ENCODE results near the gene SRMS. TPM values are rescaled to one million over a fixed set of nuclear protein-coding genes. Genes with fewer than 3 reads are reported as not detected.
A peak's percentile ranks its signal among the peaks of the same experiment; 100 is the strongest.

The SRMS gene
- polyA plus RNA-seq, 6 donors from 2014 or later, result not detected

GRCh38 chr20:63551068-63551467 lies 3.5 kb upstream of the SRMS start:
- ATAC-seq (ENCODE audit: low read depth in 2 of 2) (no peak), DNase-seq (no peak)
- H3K27ac Mint-ChIP-seq, result peak overlapping the region in 3 of 6 donors; percentile 66 to 97 (median 90)
- H3K27me3 Mint-ChIP-seq, result peaks cover 0 to 6% (median 0%) of the 10 kb centered on the region in 3 donors
- H3K36me3 Mint-ChIP-seq, result no peaks in the 10 kb centered on the region
- H3K4me1 Mint-ChIP-seq, result peaks cover 33 to 62% (median 53%) of the 10 kb centered on the region in 3 donors
- H3K4me3 Mint-ChIP-seq, result peak overlapping the region in 1 of 8 donors; percentile 34
- H3K9me3 Mint-ChIP-seq, result no peaks in the 10 kb centered on the region

- Mint-ChIP-seq H3K27ac (peak overlapping the region in 4 of 6 donors; percentile 20 to 79 (median 56)), H3K4me3 (peak overlapping the region in 3 of 8 donors; percentile 39 to 84 (median 50)), H3K4me1 (peaks cover 42 to 68% (median 66%) of the 10 kb centered on the region in 3 donors), H3K9me3 (no peaks in the 10 kb centered on the region), H3K36me3 (no peaks in the 10 kb centered on the region), H3K27me3 (peaks cover 0 to 6% (median 0%) of the 10 kb centered on the region in 3 donors)
- ATAC-seq (ENCODE audit: low read depth in 2 of 2) (no peak), DNase-seq (no peak)
These were observed 2.2 kb upstream of the SRMS start for GRCh38 chr20:63549679-63550282.

- H3K36me3 Mint-ChIP-seq, result no peaks in the 10 kb centered on the region
- DNase-seq (no peak), ATAC-seq (ENCODE audit: low read depth in 2 of 2) (no peak)
- H3K4me1 Mint-ChIP-seq, result peaks cover 46 to 63% (median 61%) of the 10 kb centered on the region in 3 donors
- peak overlapping the region in 2 of 6 donors; percentile 51 to 79 for H3K27ac Mint-ChIP-seq
- H3K9me3 Mint-ChIP-seq, result no peaks in the 10 kb centered on the region
- peaks cover 0 to 6% (median 0%) of the 10 kb centered on the region in 3 donors for H3K27me3 Mint-ChIP-seq
- H3K4me3 Mint-ChIP-seq, result peak overlapping the region in 2 of 8 donors; percentile 39 to 42
These were observed 1.5 kb upstream of the SRMS start for GRCh38 chr20:63549019-63549418.

- H3K27me3 Mint-ChIP-seq, result peaks cover 0 to 6% (median 0%) of the 10 kb centered on the region in 3 donors
- ATAC-seq (ENCODE audit: low read depth in 2 of 2) (no peak), DNase-seq (no peak)
- peak overlapping the region in 2 of 6 donors; percentile 47 to 72 for H3K27ac Mint-ChIP-seq
- no peaks in the 10 kb centered on the region for H3K9me3 Mint-ChIP-seq
- H3K4me1 Mint-ChIP-seq, result peaks cover 50 to 66% (median 63%) of the 10 kb centered on the region in 3 donors
- peak overlapping the region in 1 of 8 donors; percentile 24 for H3K4me3 Mint-ChIP-seq
- H3K36me3 Mint-ChIP-seq, result no peaks in the 10 kb centered on the region
These were observed 993 bp upstream of the SRMS start for GRCh38 chr20:63548542-63548941.

GRCh38 chr20:63546956-63547724 lies 409 bp downstream of the SRMS start:
- H3K36me3 Mint-ChIP-seq, result no peaks in the 10 kb centered on the region
- H3K4me3 Mint-ChIP-seq, result peak overlapping the region in 1 of 8 donors; percentile 34
- ATAC-seq (ENCODE audit: low read depth in 2 of 2) (no peak), DNase-seq (no peak)
- H3K9me3 Mint-ChIP-seq, result no peaks in the 10 kb centered on the region
- H3K27ac Mint-ChIP-seq, result no peak overlapping the region
- H3K4me1 Mint-ChIP-seq, result peaks cover 45 to 62% (median 54%) of the 10 kb centered on the region in 3 donors
- peaks cover 0 to 6% (median 0%) of the 10 kb centered on the region in 3 donors for H3K27me3 Mint-ChIP-seq

GRCh38 chr20:63546256-63546955 lies 1.1 kb downstream of the SRMS start:
- Mint-ChIP-seq H3K36me3 (no peaks in the 10 kb centered on the region), H3K27ac (no peak overlapping the region), H3K9me3 (no peaks in the 10 kb centered on the region), H3K4me1 (peaks cover 44 to 58% (median 48%) of the 10 kb centered on the region in 3 donors), H3K27me3 (peaks cover 0 to 6% (median 0%) of the 10 kb centered on the region in 3 donors), H3K4me3 (no peak overlapping the region)
- no peak for DNase-seq
- no peak for ATAC-seq (ENCODE audit: low read depth in 2 of 2)

- peak; percentile 23 to 35 for ATAC-seq (ENCODE audit: low read depth in 2 of 2)
- H3K27me3 Mint-ChIP-seq, result peaks cover 0 to 6% (median 0%) of the 10 kb centered on the region in 3 donors
These were observed 1.7 kb downstream of the SRMS start for GRCh38 chr20:63545814-63546213.

GRCh38 chr20:63544958-63545516 lies 2.5 kb downstream of the SRMS start:
- Mint-ChIP-seq H3K4me3 (peak overlapping the region in 2 of 8 donors; percentile 3 to 6), H3K4me1 (peaks cover 36 to 54% (median 36%) of the 10 kb centered on the region in 3 donors)

More at GRCh38 chr20:63545814-63546213, 1.7 kb downstream of the SRMS start:
- Mint-ChIP-seq H3K4me1 (peaks cover 39 to 58% (median 43%) of the 10 kb centered on the region in 3 donors), H3K27ac (peak overlapping the region in 1 of 6 donors; percentile 53), H3K9me3 (no peaks in the 10 kb centered on the region), H3K4me3 (peak overlapping the region in 1 of 8 donors; percentile 3), H3K36me3 (no peaks in the 10 kb centered on the region)
- DNase-seq, result no peak

GRCh38 chr20:63544241-63544957 lies 3.1 kb downstream of the SRMS start:
- Mint-ChIP-seq H3K36me3 (no peaks in the 10 kb centered on the region), H3K27me3 (no peaks in the 10 kb centered on the region), H3K9me3 (no peaks in the 10 kb centered on the region), H3K4me1 (peaks cover 30 to 48% (median 31%) of the 10 kb centered on the region in 3 donors), H3K27ac (no peak overlapping the region), H3K4me3 (no peak overlapping the region)
- ATAC-seq (ENCODE audit: low read depth in 2 of 2) (no peak), DNase-seq (no peak)

More at GRCh38 chr20:63544958-63545516, 2.5 kb downstream of the SRMS start:
- Mint-ChIP-seq H3K9me3 (no peaks in the 10 kb centered on the region), H3K27ac (peak overlapping the region in 2 of 6 donors; percentile 53 to 81), H3K36me3 (no peaks in the 10 kb centered on the region), H3K27me3 (peaks cover 0 to 2% (median 0%) of the 10 kb centered on the region in 3 donors)
- DNase-seq (no peak), ATAC-seq (ENCODE audit: low read depth in 2 of 2) (no peak)

- ATAC-seq (ENCODE audit: low read depth in 2 of 2) (no peak), DNase-seq (no peak)
- Mint-ChIP-seq H3K4me3 (peak overlapping the region in 1 of 8 donors; percentile 62), H3K9me3 (no peaks in the 10 kb centered on the region), H3K27ac (peak overlapping the region in 1 of 6 donors; percentile 25), H3K27me3 (no peaks in the 10 kb centered on the region), H3K4me1 (peaks cover 25 to 47% (median 27%) of the 10 kb centered on the region in 3 donors), H3K36me3 (no peaks in the 10 kb centered on the region)
These were observed 3.8 kb downstream of the SRMS start for GRCh38 chr20:63543733-63544132.

GRCh38 chr20:63543131-63543530 lies 4.4 kb downstream of the SRMS start:
- Mint-ChIP-seq H3K9me3 (no peaks in the 10 kb centered on the region), H3K4me1 (peaks cover 23 to 43% (median 24%) of the 10 kb centered on the region in 3 donors), H3K4me3 (peak overlapping the region in 1 of 8 donors; percentile 59), H3K27me3 (no peaks in the 10 kb centered on the region), H3K36me3 (no peaks in the 10 kb centered on the region), H3K27ac (peak overlapping the region in 3 of 6 donors; percentile 74 to 89 (median 79))
- ATAC-seq (ENCODE audit: low read depth in 2 of 2), result no peak
- no peak for DNase-seq

- DNase-seq (peak; percentile 53), ATAC-seq (ENCODE audit: low read depth in 2 of 2) (peak; percentile 8 to 39)
- Mint-ChIP-seq H3K4me1 (peaks cover 25 to 47% (median 26%) of the 10 kb centered on the region in 3 donors), H3K9me3 (no peaks in the 10 kb centered on the region), H3K4me3 (peak overlapping the region in 6 of 8 donors; percentile 6 to 82 (median 42)), H3K27ac (peak overlapping the region in 4 of 6 donors; percentile 74 to 89 (median 79)), H3K36me3 (no peaks in the 10 kb centered on the region), H3K27me3 (no peaks in the 10 kb centered on the region)
These were observed 4.9 kb downstream of the SRMS start for GRCh38 chr20:63542696-63543095.
